KMS-11 (cell line): Measurements from ENCODE around the gene MAPK12.
A peak's percentile ranks its signal among the peaks of the same experiment; 100 is the strongest.

Experiments used
- H2AFZ ChIP-seq: fragments of 200-600 bp; sonication (generic); 2 replicates; pipeline ENCODE4 v1.6.1; 2016; ENCODE audit warnings: antibody characterized with exemption, mixed run types, low read depth
- H3K27ac ChIP-seq: fragments of 200-600 bp; sonication (generic); 2 replicates; pipeline ENCODE4 v1.6.1; 2016; ENCODE audit warnings: mild to moderate bottlenecking, mixed run types
- H3K27me3 ChIP-seq: fragments of 200-600 bp; sonication (generic); 2 replicates; pipeline ENCODE4 v1.6.1; 2017; ENCODE audit warnings: mild to moderate bottlenecking, low read depth, mixed run types, moderate library complexity; ENCODE audit not compliant: insufficient read depth
- H3K36me3 ChIP-seq: fragments of 200-600 bp; sonication (generic); 2 replicates; pipeline ENCODE4 v1.6.1; 2017; ENCODE audit warnings: mild to moderate bottlenecking, mixed run types; ENCODE audit not compliant: insufficient read depth
- H3K4me1 ChIP-seq: fragments of 200-600 bp; sonication (generic); 2 replicates; pipeline ENCODE4 v1.6.1; 2016; ENCODE audit warnings: mild to moderate bottlenecking, low read depth, mixed run types; ENCODE audit not compliant: poor library complexity, severe bottlenecking
- H3K4me2 ChIP-seq: fragments of 200-600 bp; sonication (generic); 2 replicates; pipeline ENCODE4 v1.7.0; 2016; ENCODE audit warnings: mild to moderate bottlenecking, mixed run types
- H3K4me3 ChIP-seq: fragments of 200-600 bp; sonication (generic); IDR thresholded peaks from 2 replicates; pipeline ENCODE4 v1.6.1; 2017; ENCODE audit warnings: low read depth, low read length, mixed read lengths; ENCODE audit not compliant: insufficient read depth
- H3K79me2 ChIP-seq: fragments of 200-600 bp; sonication (generic); 2 replicates; pipeline ENCODE4 v1.6.1; 2016; ENCODE audit warnings: low read depth, mixed run types; ENCODE audit not compliant: insufficient read depth
- H3K9ac ChIP-seq: fragments of 200-600 bp; sonication (generic); 2 replicates; pipeline ENCODE4 v1.6.1; 2016; ENCODE audit warnings: mild to moderate bottlenecking, mixed run types
- H4K20me1 ChIP-seq: fragments of 200-600 bp; sonication (generic); 2 replicates; pipeline ENCODE4 v1.6.1; 2016; ENCODE audit warnings: mild to moderate bottlenecking, mixed run types; ENCODE audit not compliant: insufficient read depth
- CTCF ChIP-seq: fragments of 200-600 bp; sonication (generic); conservative IDR thresholded peaks from 2 replicates; pipeline ENCODE4 v1.6.1; 2017; ENCODE audit warnings: low read depth, mild to moderate bottlenecking, antibody characterized with exemption, low read length, moderate library complexity, mixed read lengths

Gene MAPK12

GRCh38 chr22:50247748-50248147, 13.7 kb downstream of the MAPK12 start:
- Histone ChIP-seq H2AFZ (no peak overlapping the region), H3K36me3 (no peaks in the 10 kb centered on the region), H3K79me2 (peaks cover 13% of the 10 kb centered on the region; the same call in 1 of the 2 replicates), H3K27ac (no peak overlapping the region), H3K4me3 (no peak overlapping the region), H4K20me1 (no peaks in the 10 kb centered on the region), H3K4me2 (no peak overlapping the region), H3K4me1 (peaks cover 4% of the 10 kb centered on the region), H3K9ac (no peak overlapping the region), H3K27me3 (no peaks in the 10 kb centered on the region)
- TF ChIP-seq CTCF, result no peak

GRCh38 chr22:50246242-50247175, 15.0 kb downstream of the MAPK12 start:
- H3K4me2 ChIP-seq, result no peak overlapping the region; the same call in 1 of the 2 replicates
- H2AFZ ChIP-seq, result no peak overlapping the region
- H3K4me3 ChIP-seq, result no peak overlapping the region
- no peaks in the 10 kb centered on the region for H3K27me3 ChIP-seq
- no peak for TF ChIP-seq CTCF
- H3K27ac ChIP-seq, result no peak overlapping the region
- peaks cover 19% of the 10 kb centered on the region; the same call in 1 of the 2 replicates for H3K79me2 ChIP-seq
- H4K20me1 ChIP-seq, result no peaks in the 10 kb centered on the region
- no peaks in the 10 kb centered on the region for H3K36me3 ChIP-seq
- no peak overlapping the region for H3K9ac ChIP-seq
- peaks cover 8% of the 10 kb centered on the region for H3K4me1 ChIP-seq

GRCh38 chr22:50245214-50246072, 16.0 kb downstream of the MAPK12 start:
- H3K9ac ChIP-seq, result peak overlapping the region; percentile 74; the same call in 1 of the 2 replicates
- no peak overlapping the region for H2AFZ ChIP-seq
- no peak for TF ChIP-seq CTCF
- no peaks in the 10 kb centered on the region for H3K27me3 ChIP-seq
- peaks cover 8% of the 10 kb centered on the region for H3K4me1 ChIP-seq
- no peak overlapping the region for H3K4me3 ChIP-seq
- H4K20me1 ChIP-seq, result no peaks in the 10 kb centered on the region
- H3K79me2 ChIP-seq, result peaks cover 21% of the 10 kb centered on the region; the same call in 1 of the 2 replicates
- H3K27ac ChIP-seq, result peak overlapping the region; percentile 68
- H3K4me2 ChIP-seq, result peak overlapping the region; percentile 29; the same call in 1 of the 2 replicates
- no peaks in the 10 kb centered on the region for H3K36me3 ChIP-seq

- Histone ChIP-seq H3K27ac (peak within 1 kb of the TSS; percentile 68), H3K4me3 (no peak within 1 kb of the TSS), H4K20me1 (no peaks in the 10 kb centered on the region), H3K36me3 (no peaks in the 10 kb centered on the region), H3K4me1 (peaks cover 8% of the 10 kb centered on the region), H3K4me2 (peak within 1 kb of the TSS; percentile 66), H2AFZ (peak within 1 kb of the TSS; percentile 59; the same call in 1 of the 2 replicates), H3K9ac (peak within 1 kb of the TSS; percentile 74), H3K79me2 (peaks cover 25% of the 10 kb centered on the region; the same call in 1 of the 2 replicates), H3K27me3 (no peaks in the 10 kb centered on the region)
- no peak for TF ChIP-seq CTCF
Observed at GRCh38 chr22:50244420-50245213, 16.9 kb downstream of the MAPK12 start, which contains the start of gene TUBGCP6. Gene TUBGCP6 (minus strand): TSS chr22:50245023. CDS start chr22:50244459, 564 bp downstream.
